ENCODE data around the gene ISYNA1.

Gene ISYNA1

DNA sequence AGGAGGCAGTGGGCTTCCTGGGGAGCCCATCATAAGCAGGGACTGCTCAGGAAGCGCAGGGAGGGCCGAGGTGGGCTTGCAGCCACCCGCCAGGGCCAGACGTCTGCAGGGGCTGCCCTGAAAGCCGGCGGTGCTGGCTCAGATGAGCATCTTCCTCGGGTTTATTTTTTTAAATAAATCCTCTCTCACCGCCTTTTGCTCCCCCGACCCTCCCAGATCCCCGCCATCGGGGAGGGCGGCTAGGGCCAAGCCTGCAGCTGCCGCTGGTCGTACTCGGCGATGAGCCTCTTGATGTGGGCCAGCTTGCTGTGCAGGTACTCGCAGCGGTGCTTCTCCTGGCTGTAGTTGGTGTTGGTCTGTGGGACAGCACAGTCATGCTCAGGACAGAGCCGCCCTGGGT is 6.6 kb upstream of the ISYNA1 start:
- Histone ChIP-seq H4K91ac (ENCODE audit: low read depth, low read length) (peak overlapping the region; percentile 30), H3K79me2 (ENCODE audit: control insufficient read depth, insufficient read depth, low read length, poor library complexity) (peaks cover 6% of the 10 kb centered on the region), H3K4me3 (ENCODE audit: low read depth, low read length) (no peak overlapping the region), H3K4ac (ENCODE audit: low read depth, low read length) (peak overlapping the region; percentile 20), H4K12ac (ENCODE audit: low read depth, low read length) (no peak overlapping the region), H3K27ac (ENCODE audit: low read depth, low read length) (no peak overlapping the region), H2BK120ac (ENCODE audit: insufficient read depth, low read length, poor library complexity) (no peak overlapping the region), H3K79me1 (ENCODE audit: low read length) (peaks cover 23% of the 10 kb centered on the region), H3K27me3 (ENCODE audit: insufficient read depth, low read length) (no peaks in the 10 kb centered on the region), H3K4me1 (ENCODE audit: control insufficient read depth in 1 of 2, insufficient read depth in 2 of 2, low read length in 2 of 2) (peaks cover 37 to 49% of the 10 kb centered on the region in 2 experiments), H2AFZ (ENCODE audit: insufficient read depth, low read length, poor library complexity) (no peak overlapping the region), H3K14ac (ENCODE audit: low read length) (peak overlapping the region; percentile 13), H4K8ac (ENCODE audit: low read depth, low read length) (no peak overlapping the region), H3K18ac (ENCODE audit: low read length) (no peak overlapping the region), H3K9ac (ENCODE audit: low read length) (no peak overlapping the region), H2BK12ac (ENCODE audit: low read length) (no peak overlapping the region), H3K36me3 (ENCODE audit: control insufficient read depth in 1 of 2, insufficient read depth in 2 of 2, low read length in 2 of 2) (peaks cover 40 to 42% of the 10 kb centered on the region in 2 experiments), H2BK5ac (ENCODE audit: low read depth, low read length, poor library complexity) (no peak overlapping the region), H3K23ac (ENCODE audit: low read length) (no peak overlapping the region), H3K9me3 (ENCODE audit: insufficient read depth, low read depth, low read length) (peaks cover 5% of the 10 kb centered on the region), H2AK5ac (ENCODE audit: low read length) (peak overlapping the region; percentile 53), H3K4me2 (ENCODE audit: low read length) (no peak overlapping the region)
- WGBS (ENCODE audit: extremely low coverage, insufficient coverage, insufficient read length): no CpG with 5 or more reads among the region's 19 CpGs
- DNase-seq: no peak

DNA sequence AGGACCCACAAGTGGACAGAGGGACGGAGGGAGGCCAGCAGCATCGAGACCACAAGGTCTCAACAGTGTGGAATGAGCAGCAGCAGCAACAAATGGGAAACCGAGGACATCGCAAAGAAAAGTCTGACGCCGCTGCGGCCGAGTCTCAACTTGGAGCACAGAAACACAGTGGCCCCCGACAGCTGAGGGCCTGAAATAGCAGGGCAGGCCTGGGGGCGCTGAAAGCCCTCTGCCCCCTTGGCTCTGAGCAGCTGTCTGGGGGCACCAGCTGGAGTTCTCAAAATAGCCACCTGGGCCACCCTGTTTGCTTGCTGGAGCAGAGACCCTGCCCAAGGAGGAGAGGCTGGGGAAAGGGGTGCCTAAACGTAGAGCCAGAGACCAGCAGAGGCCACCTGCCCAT is 5.9 kb upstream of the ISYNA1 start:
- H3K4me3 ChIP-seq (ENCODE audit: low read depth, low read length): no peak overlapping the region
- H3K27me3 ChIP-seq (ENCODE audit: insufficient read depth, low read length): no peaks in the 10 kb centered on the region
- H3K27ac ChIP-seq (ENCODE audit: low read depth, low read length): no peak overlapping the region
- no peak overlapping the region for H2AFZ ChIP-seq (ENCODE audit: insufficient read depth, low read length, poor library complexity)
- H4K12ac ChIP-seq (ENCODE audit: low read depth, low read length): no peak overlapping the region
- no peak overlapping the region for H3K4me2 ChIP-seq (ENCODE audit: low read length)
- H2BK5ac ChIP-seq (ENCODE audit: low read depth, low read length, poor library complexity): no peak overlapping the region
- H3K79me2 ChIP-seq (ENCODE audit: control insufficient read depth, insufficient read depth, low read length, poor library complexity): peaks cover 10% of the 10 kb centered on the region
- peaks cover 42 to 54% of the 10 kb centered on the region in 2 experiments for H3K4me1 ChIP-seq (ENCODE audit: control insufficient read depth in 1 of 2, insufficient read depth in 2 of 2, low read length in 2 of 2)
- no peak overlapping the region for H4K8ac ChIP-seq (ENCODE audit: low read depth, low read length)
- H2AK5ac ChIP-seq (ENCODE audit: low read length): no peak overlapping the region
- WGBS (ENCODE audit: extremely low coverage, insufficient coverage, insufficient read length): no CpG with 5 or more reads among the region's 11 CpGs
- H3K18ac ChIP-seq (ENCODE audit: low read length): peak overlapping the region; percentile 27
- peaks cover 5% of the 10 kb centered on the region for H3K9me3 ChIP-seq (ENCODE audit: insufficient read depth, low read depth, low read length)
- DNase-seq: no peak
- no peak overlapping the region for H2BK12ac ChIP-seq (ENCODE audit: low read length)
- peak overlapping the region; percentile 36 for H3K9ac ChIP-seq (ENCODE audit: low read length)
- no peak overlapping the region for H3K14ac ChIP-seq (ENCODE audit: low read length)
- H3K79me1 ChIP-seq (ENCODE audit: low read length): peaks cover 28% of the 10 kb centered on the region
- no peak overlapping the region for H3K4ac ChIP-seq (ENCODE audit: low read depth, low read length)
- peaks cover 35 to 38% of the 10 kb centered on the region in 2 experiments for H3K36me3 ChIP-seq (ENCODE audit: control insufficient read depth in 1 of 2, insufficient read depth in 2 of 2, low read length in 2 of 2)
- no peak overlapping the region for H4K91ac ChIP-seq (ENCODE audit: low read depth, low read length)
- no peak overlapping the region for H2BK120ac ChIP-seq (ENCODE audit: insufficient read depth, low read length, poor library complexity)
- no peak overlapping the region for H3K23ac ChIP-seq (ENCODE audit: low read length)

DNA sequence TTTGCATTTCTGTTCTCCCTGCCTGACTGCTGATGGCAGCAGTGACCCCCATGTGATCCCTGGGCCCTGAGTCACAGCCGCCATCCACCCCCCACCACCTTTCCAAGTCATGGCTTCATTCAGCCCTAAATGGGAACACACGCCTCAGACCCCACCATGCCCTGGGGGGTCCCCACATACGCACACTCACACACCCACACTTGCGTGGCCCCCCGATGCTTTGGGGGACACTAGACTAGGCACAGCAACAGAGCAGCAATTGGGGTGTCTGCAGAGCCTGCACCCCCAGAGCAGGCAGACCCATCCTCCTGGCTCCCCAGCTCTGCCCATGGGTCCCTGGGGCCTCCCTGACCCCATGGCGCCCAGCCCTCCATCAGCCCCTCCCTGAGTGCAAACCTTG is 5.5 kb upstream of the ISYNA1 start:
- Histone ChIP-seq H3K4me1 (ENCODE audit: control insufficient read depth in 1 of 2, insufficient read depth in 2 of 2, low read length in 2 of 2) (peaks cover 47 to 59% of the 10 kb centered on the region in 2 experiments), H4K12ac (ENCODE audit: low read depth, low read length) (no peak overlapping the region), H2AFZ (ENCODE audit: insufficient read depth, low read length, poor library complexity) (no peak overlapping the region), H2BK12ac (ENCODE audit: low read length) (no peak overlapping the region), H3K4me3 (ENCODE audit: low read depth, low read length) (no peak overlapping the region), H2BK5ac (ENCODE audit: low read depth, low read length, poor library complexity) (no peak overlapping the region), H3K18ac (ENCODE audit: low read length) (peak overlapping the region; percentile 27), H3K9ac (ENCODE audit: low read length) (peak overlapping the region; percentile 36), H3K79me2 (ENCODE audit: control insufficient read depth, insufficient read depth, low read length, poor library complexity) (peaks cover 10% of the 10 kb centered on the region), H3K27ac (ENCODE audit: low read depth, low read length) (no peak overlapping the region), H3K4me2 (ENCODE audit: low read length) (no peak overlapping the region), H3K36me3 (ENCODE audit: control insufficient read depth in 1 of 2, insufficient read depth in 2 of 2, low read length in 2 of 2) (peaks cover 33 to 34% of the 10 kb centered on the region in 2 experiments), H3K23ac (ENCODE audit: low read length) (no peak overlapping the region), H3K27me3 (ENCODE audit: insufficient read depth, low read length) (no peaks in the 10 kb centered on the region), H3K79me1 (ENCODE audit: low read length) (peaks cover 33% of the 10 kb centered on the region), H2BK120ac (ENCODE audit: insufficient read depth, low read length, poor library complexity) (no peak overlapping the region), H2AK5ac (ENCODE audit: low read length) (no peak overlapping the region), H4K91ac (ENCODE audit: low read depth, low read length) (no peak overlapping the region), H3K14ac (ENCODE audit: low read length) (no peak overlapping the region), H4K8ac (ENCODE audit: low read depth, low read length) (no peak overlapping the region), H3K9me3 (ENCODE audit: insufficient read depth, low read depth, low read length) (peaks cover 4% of the 10 kb centered on the region), H3K4ac (ENCODE audit: low read depth, low read length) (no peak overlapping the region)
- DNase-seq: no peak
- WGBS (ENCODE audit: extremely low coverage, insufficient coverage, insufficient read length): no CpG with 5 or more reads among the region's 6 CpGs

DNA sequence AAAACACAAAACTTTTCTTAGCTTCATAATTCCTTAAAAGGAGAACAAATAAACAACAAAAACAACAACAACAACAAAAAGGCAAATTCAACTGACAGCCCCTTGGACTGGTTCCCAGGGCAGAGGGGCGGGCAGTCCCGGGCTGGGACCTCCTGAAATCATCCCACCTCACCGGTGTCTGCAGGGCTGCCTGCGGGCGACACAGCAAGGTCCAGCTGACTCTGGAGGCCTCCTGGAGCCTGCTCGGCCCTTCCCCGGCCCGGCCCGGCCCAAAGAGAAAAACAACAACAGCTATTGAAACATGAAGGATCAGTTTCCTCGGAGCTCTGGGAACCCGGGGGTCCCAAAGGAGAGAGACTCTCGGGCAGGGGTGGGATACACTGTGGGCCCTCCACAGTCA is 5.0 kb upstream of the ISYNA1 start:
- H3K9me3 ChIP-seq (ENCODE audit: insufficient read depth, low read depth, low read length): peaks cover 3% of the 10 kb centered on the region
- WGBS (ENCODE audit: extremely low coverage, insufficient coverage, insufficient read length): no CpG with 5 or more reads among the region's 12 CpGs

More for the DNA sequence above, 5.0 kb upstream of the ISYNA1 start:
- Histone ChIP-seq H3K27me3 (ENCODE audit: insufficient read depth, low read length) (no peaks in the 10 kb centered on the region), H2BK120ac (ENCODE audit: insufficient read depth, low read length, poor library complexity) (no peak overlapping the region), H3K9ac (ENCODE audit: low read length) (no peak overlapping the region), H3K4me1 (ENCODE audit: control insufficient read depth in 1 of 2, insufficient read depth in 2 of 2, low read length in 2 of 2) (peaks cover 50 to 62% of the 10 kb centered on the region in 2 experiments), H3K79me1 (ENCODE audit: low read length) (peaks cover 36% of the 10 kb centered on the region), H3K36me3 (ENCODE audit: control insufficient read depth in 1 of 2, insufficient read depth in 2 of 2, low read length in 2 of 2) (peaks cover 29 to 30% of the 10 kb centered on the region in 2 experiments), H3K14ac (ENCODE audit: low read length) (no peak overlapping the region), H3K4ac (ENCODE audit: low read depth, low read length) (no peak overlapping the region), H3K23ac (ENCODE audit: low read length) (no peak overlapping the region), H3K4me2 (ENCODE audit: low read length) (no peak overlapping the region), H3K27ac (ENCODE audit: low read depth, low read length) (no peak overlapping the region), H2AFZ (ENCODE audit: insufficient read depth, low read length, poor library complexity) (no peak overlapping the region), H3K18ac (ENCODE audit: low read length) (no peak overlapping the region), H2BK12ac (ENCODE audit: low read length) (no peak overlapping the region), H2AK5ac (ENCODE audit: low read length) (no peak overlapping the region), H4K91ac (ENCODE audit: low read depth, low read length) (no peak overlapping the region), H4K8ac (ENCODE audit: low read depth, low read length) (no peak overlapping the region), H3K79me2 (ENCODE audit: control insufficient read depth, insufficient read depth, low read length, poor library complexity) (peaks cover 12% of the 10 kb centered on the region), H4K12ac (ENCODE audit: low read depth, low read length) (no peak overlapping the region), H2BK5ac (ENCODE audit: low read depth, low read length, poor library complexity) (no peak overlapping the region), H3K4me3 (ENCODE audit: low read depth, low read length) (no peak overlapping the region)
- no peak for DNase-seq
